ENCODE data around the gene CEP162.
"Not testable (repeated sequence)": the region's sequence is repeated elsewhere in the genome, so short reads cannot be mapped to it uniquely, and the experiment has no call there.

CEP162 gene

GRCh38 chr6:84227434-84228197, at the start of gene CEP162:
Gene CEP162 (minus strand): TSS chr6:84227643. CDS start chr6:84226393, 1,250 bp downstream.
- DNase-seq, result peak; percentile 68 to 83 (median 74)

- DNase-seq, result no peak
Measured at GRCh38 chr6:84274856-84275255, 47.4 kb upstream of the CEP162 start.

- no peak for DNase-seq
Measured at GRCh38 chr6:84273048-84273809, 45.8 kb upstream of the CEP162 start.

- DNase-seq, result no peak
Measured at GRCh38 chr6:84272298-84272697, 44.9 kb upstream of the CEP162 start.

- no peak for DNase-seq
Measured at GRCh38 chr6:84271061-84271716, 43.7 kb upstream of the CEP162 start.

- no peak for DNase-seq
Measured at GRCh38 chr6:84269947-84270733, 42.7 kb upstream of the CEP162 start.

GRCh38 chr6:84268781-84269180, 41.3 kb upstream of the CEP162 start:
- DNase-seq, result no peak

- no peak for DNase-seq
Measured at GRCh38 chr6:84263557-84263956, 36.1 kb upstream of the CEP162 start.

- DNase-seq, result no peak
Measured at GRCh38 chr6:84260926-84261325, 33.5 kb upstream of the CEP162 start.

- no peak for DNase-seq
Measured at GRCh38 chr6:84260196-84260595, 32.8 kb upstream of the CEP162 start.

GRCh38 chr6:84258866-84259265, 31.4 kb upstream of the CEP162 start:
- no peak for DNase-seq

- DNase-seq, result no peak
Measured at GRCh38 chr6:84258268-84258667, 30.8 kb upstream of the CEP162 start.

GRCh38 chr6:84255641-84256040, 28.2 kb upstream of the CEP162 start:
- DNase-seq, result no peak

GRCh38 chr6:84253380-84253779, 25.9 kb upstream of the CEP162 start:
- no peak for DNase-seq

- no peak for DNase-seq
Measured at GRCh38 chr6:84251891-84252539, 24.6 kb upstream of the CEP162 start.

GRCh38 chr6:84249724-84250123, 22.3 kb upstream of the CEP162 start:
- DNase-seq, result no peak

- DNase-seq, result not testable (repeated sequence)
Measured at GRCh38 chr6:84244416-84245081, 17.1 kb upstream of the CEP162 start.

- DNase-seq, result no peak
Measured at GRCh38 chr6:84243240-84243639, 15.8 kb upstream of the CEP162 start.

- DNase-seq, result no peak
Measured at GRCh38 chr6:84242265-84242664, 14.8 kb upstream of the CEP162 start.

- no peak for DNase-seq
Measured at GRCh38 chr6:84228198-84228543, 728 bp upstream of the CEP162 start.

- DNase-seq, result no peak
Measured at GRCh38 chr6:84227044-84227433, 404 bp downstream of the CEP162 start.

GRCh38 chr6:84224251-84224650, 3.2 kb downstream of the CEP162 start:
- DNase-seq, result no peak

All from activated CD4-positive, CD25-positive, alpha-beta regulatory T cell (primary cell).